Upper lobe of left lung (tissue), 6 donors: ENCODE measurements around the gene HAUS8. TPM values are rescaled to one million over a fixed set of nuclear protein-coding genes. Genes with fewer than 3 reads are reported as not detected.

Source experiments
- ATAC-seq, 2 donors: fragments of 200-7000 bp; cut with Tn5 transposase; one replicate each; pipeline ENCODE4 v1.9.1; 2022; ENCODE audit warnings: mild to moderate bottlenecking in 2 of 2, moderate library complexity in 2 of 2; ENCODE audit not compliant: low FRiP score in 2 of 2
- DNase-seq, 2 donors: peaks; one replicate each; pipeline ENCODE4 v3.0.0-alpha.2; 2019 to 2020
- H3K27ac ChIP-seq, 4 donors: fragments of 200-600 bp; sonication (generic); one replicate each; pipeline ENCODE4 v1.5.1; 2016 to 2019
- H3K27me3 ChIP-seq, 4 donors: fragments of 200-600 bp; sonication (generic); one replicate each; pipeline ENCODE4 v1.5.1; 2017 to 2019
- H3K36me3 ChIP-seq, 4 donors: fragments of 200-600 bp; sonication (generic); one replicate each; pipeline ENCODE4 v1.5.1; 2016 to 2019
- H3K4me1 ChIP-seq, 4 donors: fragments of 200-600 bp; sonication (generic); one replicate each; pipeline ENCODE4 v1.5.1; 2018 to 2019
- H3K4me3 ChIP-seq, 4 donors: fragments of 200-600 bp; sonication (generic); one replicate each; pipeline ENCODE4 v1.5.1; 2017 to 2019; ENCODE audit warnings: mild to moderate bottlenecking in 2 of 4, moderate library complexity in 1 of 4
- H3K9me3 ChIP-seq, 4 donors: fragments of 200-600 bp; sonication (generic); one replicate each; pipeline ENCODE4 v1.5.1; 2018 to 2019
- CTCF ChIP-seq, 6 experiments: fragments of 450-650 bp in 4 of 6; fragments of 200-600 bp in 2 of 6; sonication (generic) in 2 of 6; IDR thresholded peaks; one replicate each; pipeline ENCODE4 v1.5.1; 2016 to 2019; ENCODE audit warnings: antibody characterized with exemption in 6 of 6
- EP300 ChIP-seq, 4 donors: sonication (generic); formaldehyde crosslinking; IDR thresholded peaks; one replicate each; pipeline ENCODE4 v1.5.1; 2017; ENCODE audit warnings: antibody characterized with exemption in 4 of 4, control low read depth in 2 of 4
- POLR2A ChIP-seq, 4 donors: fragments of 450-650 bp; IDR thresholded peaks; one replicate each; pipeline ENCODE4 v1.5.1; 2016 to 2017; ENCODE audit warnings: antibody characterized with exemption in 4 of 4, mild to moderate bottlenecking in 2 of 4
- POLR2AphosphoS5 ChIP-seq, 2 donors: sonication (generic); formaldehyde crosslinking; IDR thresholded peaks; one replicate each; pipeline ENCODE4 v1.5.1; 2017; ENCODE audit warnings: antibody characterized with exemption in 2 of 2
- WGBS, 2 donors: methylation state at CpG; one replicate each; pipeline ENCODE4 v1.1.5; 2017 to 2018; 5-methylcytosine and 5-hydroxymethylcytosine counted together
- total RNA-seq, 6 donors: library from RNA; depleted of rRNA in 4 of 6; stranded (reverse); fragments of >200 nt in 4 of 6; gene quantifications; one replicate each; pipeline versions ENCODE4 v1.1.0 to v1.2.1, GENCODE V29; 2016 to 2021
- donor health status: DM: no; HTN: no; CAD: no; lungs with moderate emphysema.
- donor health status: DM: no; HTN: yes; CAD: no; lungs with severe emphysema.

HAUS8 gene
- total RNA-seq, 6 donors from 2014 or later, result 4.9 to 21.0 (median 8.7) TPM

- ATAC-seq (peak in 1 of 2 donors; percentile 25), DNase-seq (peak in 1 of 2 donors; percentile 59)
- peak overlapping the region; percentile 27 to 79 (median 68) for H3K27ac ChIP-seq
- H3K36me3 ChIP-seq, result peaks cover 0 to 14% (median 3%) of the 10 kb centered on the region in 4 donors
- peak in 1 of 2 donors; percentile 40 for TF ChIP-seq POLR2AphosphoS5 (IDR thresholded peaks at IDR 0.05)
- TF ChIP-seq POLR2A (IDR thresholded peaks at IDR 0.05), result no peak
- H3K27me3 ChIP-seq, result no peaks in the 10 kb centered on the region
- no peaks in the 10 kb centered on the region for H3K9me3 ChIP-seq
- no peak overlapping the region for H3K4me3 ChIP-seq
- peaks cover 23 to 61% (median 29%) of the 10 kb centered on the region in 4 donors for H3K4me1 ChIP-seq
- 61 to 67% methylated on average over 9 of the region's 9 CpGs for WGBS, 2 donors
These were observed 15.3 kb upstream of the HAUS8 start for GRCh38 chr19:17090583-17090982.

GRCh38 chr19:17088552-17088951 is 13.3 kb upstream of the HAUS8 start:
- no peak for ATAC-seq
- WGBS, 2 donors, result 91 to 93% methylated on average over 5 of the region's 5 CpGs
- no peak overlapping the region for H3K4me3 ChIP-seq
- H3K36me3 ChIP-seq, result peaks cover 0 to 14% (median 3%) of the 10 kb centered on the region in 4 donors
- peaks cover 12 to 41% (median 15%) of the 10 kb centered on the region in 4 donors for H3K4me1 ChIP-seq
- H3K27me3 ChIP-seq, result no peaks in the 10 kb centered on the region
- no peak for TF ChIP-seq EP300 (IDR thresholded peaks at IDR 0.05)
- TF ChIP-seq POLR2A (IDR thresholded peaks at IDR 0.05), result no peak
- TF ChIP-seq CTCF (IDR thresholded peaks at IDR 0.05), result no peak
- no peak for TF ChIP-seq POLR2AphosphoS5 (IDR thresholded peaks at IDR 0.05)
- no peaks in the 10 kb centered on the region for H3K9me3 ChIP-seq
- no peak for DNase-seq
- H3K27ac ChIP-seq, result peak overlapping the region in 1 of 4 donors; percentile 17

GRCh38 chr19:17086834-17087233 is 11.6 kb upstream of the HAUS8 start:
- no peak overlapping the region for H3K27ac ChIP-seq
- no peaks in the 10 kb centered on the region for H3K27me3 ChIP-seq
- DNase-seq (no peak), ATAC-seq (no peak)
- no peaks in the 10 kb centered on the region for H3K9me3 ChIP-seq
- H3K36me3 ChIP-seq, result peaks cover 0 to 14% (median 3%) of the 10 kb centered on the region in 4 donors
- H3K4me3 ChIP-seq, result no peak overlapping the region
- 91 to 94% methylated on average over 6 of the region's 6 CpGs for WGBS, 2 donors
- H3K4me1 ChIP-seq, result peaks cover 8 to 35% (median 15%) of the 10 kb centered on the region in 4 donors
- TF ChIP-seq CTCF (IDR thresholded peaks at IDR 0.05) (no peak), POLR2AphosphoS5 (IDR thresholded peaks at IDR 0.05) (no peak), EP300 (IDR thresholded peaks at IDR 0.05) (no peak), POLR2A (IDR thresholded peaks at IDR 0.05) (no peak)

- Histone ChIP-seq H3K27me3 (no peaks in the 10 kb centered on the region), H3K27ac (no peak overlapping the region), H3K4me1 (peaks cover 3 to 29% (median 10%) of the 10 kb centered on the region in 4 donors), H3K4me3 (no peak overlapping the region), H3K9me3 (no peaks in the 10 kb centered on the region), H3K36me3 (peaks cover 0 to 14% (median 3%) of the 10 kb centered on the region in 4 donors)
- no peak for TF ChIP-seq POLR2A (IDR thresholded peaks at IDR 0.05)
- TF ChIP-seq POLR2AphosphoS5 (IDR thresholded peaks at IDR 0.05), result no peak
- TF ChIP-seq EP300 (IDR thresholded peaks at IDR 0.05), result no peak
- no peak for TF ChIP-seq CTCF (IDR thresholded peaks at IDR 0.05)
- WGBS, 2 donors, result 94% methylated on average over 13 to 14 of the region's 14 CpGs
- DNase-seq (peak in 1 of 2 donors; percentile 59), ATAC-seq (no peak)
These were observed 10.9 kb upstream of the HAUS8 start for GRCh38 chr19:17086120-17086519.

GRCh38 chr19:17081672-17082630 is 6.7 kb upstream of the HAUS8 start:
- peaks cover 32 to 40% (median 37%) of the 10 kb centered on the region in 4 donors for H3K4me1 ChIP-seq
- TF ChIP-seq EP300 (IDR thresholded peaks at IDR 0.05) (no peak), CTCF (IDR thresholded peaks at IDR 0.05) (no peak), POLR2AphosphoS5 (IDR thresholded peaks at IDR 0.05) (no peak)
- H3K9me3 ChIP-seq, result no peaks in the 10 kb centered on the region
- H3K27ac ChIP-seq, result peak overlapping the region in 3 of 4 donors; percentile 33 to 67 (median 64)
- 63 to 74% methylated on average over 19 to 20 of the region's 20 CpGs for WGBS, 2 donors
- no peaks in the 10 kb centered on the region for H3K27me3 ChIP-seq
- DNase-seq (peak in 1 of 2 donors; percentile 48), ATAC-seq (no peak)
- no peak overlapping the region for H3K4me3 ChIP-seq
- peaks cover 0 to 12% (median 3%) of the 10 kb centered on the region in 4 donors for H3K36me3 ChIP-seq
